Measurements from ENCODE around the gene UXS1. TPM values are rescaled to one million over a fixed set of nuclear protein-coding genes. Genes with fewer than 3 reads are reported as not detected.

UXS1 gene
- polyA plus RNA-seq, 3 donors: 23.4 to 33.8 (median 29.3) TPM

GRCh38 chr2:106080959-106081358 lies 113.1 kb downstream of the UXS1 start:
- no peak for TF ChIP-seq CTCF (IDR thresholded peaks at IDR 0.05)
- no peak for DNase-seq
- no CpG with 5 or more reads among the region's 6 CpGs for WGBS (ENCODE audit: insufficient coverage)
- H3K9ac ChIP-seq (ENCODE audit: insufficient read depth, low read length, poor library complexity, severe bottlenecking): no peak overlapping the region
- no peaks in the 10 kb centered on the region for H3K9me3 ChIP-seq (replicated peaks in 1 of 2; ENCODE audit: control insufficient read depth in 1 of 2, insufficient read depth in 1 of 2, low read length in 2 of 2)
- Mint-ChIP-seq H3K36me3 (no peaks in the 10 kb centered on the region), H3K9me3 (peaks cover 0 to 3% (median 0%) of the 10 kb centered on the region in 7 donors), H3K27me3 (ENCODE audit: low read depth in 3 of 3) (peaks cover 0 to 2% (median 2%) of the 10 kb centered on the region in 3 donors), H3K4me1 (no peaks in the 10 kb centered on the region), H3K4me3 (no peak overlapping the region), H3K27ac (no peak overlapping the region)
- no peak overlapping the region for H3K27ac ChIP-seq (ENCODE audit: low read depth in 1 of 2, low read length in 2 of 2)
- H3K4me2 ChIP-seq (replicated peaks; ENCODE audit: extremely low read depth, low read length, poor library complexity, severe bottlenecking): no peak overlapping the region
- H3K79me2 ChIP-seq (ENCODE audit: insufficient read depth, low read length): no peaks in the 10 kb centered on the region
- no peak overlapping the region for H2AFZ ChIP-seq (ENCODE audit: insufficient read depth, low read depth, low read length, poor library complexity, severe bottlenecking)
- intact Hi-C loops (cut with micrococcal nuclease): no loop called here
- no peaks in the 10 kb centered on the region for H3K4me1 ChIP-seq (ENCODE audit: control insufficient read depth in 1 of 2, insufficient read depth in 2 of 2, low read length in 2 of 2)
- no peaks in the 10 kb centered on the region for H3K27me3 ChIP-seq (ENCODE audit: control insufficient read depth in 2 of 2, insufficient read depth in 2 of 2, low read length in 2 of 2)
- no peaks in the 10 kb centered on the region for H4K20me1 ChIP-seq (ENCODE audit: insufficient read depth, low read length)
- H3K36me3 ChIP-seq (replicated peaks in 1 of 2; ENCODE audit: control insufficient read depth in 1 of 2, insufficient read depth in 2 of 2, low read length in 2 of 2): no peaks in the 10 kb centered on the region
- no peak overlapping the region for H3K4me3 ChIP-seq (replicated peaks in 1 of 3; ENCODE audit: low read depth in 2 of 3, low read length in 3 of 3)

- no peak for DNase-seq
- intact Hi-C loops (cut with micrococcal nuclease): no loop called here
- 71% methylated on average over 1 of the region's 5 CpGs for WGBS (ENCODE audit: insufficient coverage)
- Histone ChIP-seq H3K9me3 (replicated peaks in 1 of 2; ENCODE audit: control insufficient read depth in 1 of 2, insufficient read depth in 1 of 2, low read length in 2 of 2) (no peaks in the 10 kb centered on the region), H3K4me3 (replicated peaks in 1 of 3; ENCODE audit: low read depth in 2 of 3, low read length in 3 of 3) (no peak overlapping the region), H3K4me2 (replicated peaks; ENCODE audit: extremely low read depth, low read length, poor library complexity, severe bottlenecking) (no peak overlapping the region), H3K4me1 (ENCODE audit: control insufficient read depth in 1 of 2, insufficient read depth in 2 of 2, low read length in 2 of 2) (no peaks in the 10 kb centered on the region), H3K27ac (ENCODE audit: low read depth in 1 of 2, low read length in 2 of 2) (no peak overlapping the region), H4K20me1 (ENCODE audit: insufficient read depth, low read length) (no peaks in the 10 kb centered on the region), H3K36me3 (replicated peaks in 1 of 2; ENCODE audit: control insufficient read depth in 1 of 2, insufficient read depth in 2 of 2, low read length in 2 of 2) (no peaks in the 10 kb centered on the region), H3K27me3 (ENCODE audit: control insufficient read depth in 2 of 2, insufficient read depth in 2 of 2, low read length in 2 of 2) (no peaks in the 10 kb centered on the region), H3K9ac (ENCODE audit: insufficient read depth, low read length, poor library complexity, severe bottlenecking) (no peak overlapping the region), H3K79me2 (ENCODE audit: insufficient read depth, low read length) (no peaks in the 10 kb centered on the region), H2AFZ (ENCODE audit: insufficient read depth, low read depth, low read length, poor library complexity, severe bottlenecking) (no peak overlapping the region)
- H3K4me1 Mint-ChIP-seq: no peaks in the 10 kb centered on the region
- no peak overlapping the region for H3K27ac Mint-ChIP-seq
- H3K36me3 Mint-ChIP-seq: no peaks in the 10 kb centered on the region
- H3K27me3 Mint-ChIP-seq (ENCODE audit: low read depth in 3 of 3): peaks cover 0 to 2% (median 1%) of the 10 kb centered on the region in 3 donors
- TF ChIP-seq CTCF (IDR thresholded peaks at IDR 0.05): no peak
- peaks cover 0 to 3% (median 0%) of the 10 kb centered on the region in 7 donors for H3K9me3 Mint-ChIP-seq
- H3K4me3 Mint-ChIP-seq: no peak overlapping the region
These were observed 116.0 kb downstream of the UXS1 start for GRCh38 chr2:106078096-106078495.

Data from CD14-positive monocyte (primary cell).